ENCODE data around the gene AGRN. TPM values are rescaled to one million over a fixed set of nuclear protein-coding genes. Genes with fewer than 3 reads are reported as not detected.
A peak's percentile ranks its signal among the peaks of the same experiment; 100 is the strongest.
"Not testable (repeated sequence)": the region's sequence is repeated elsewhere in the genome, so short reads cannot be mapped to it uniquely, and the experiment has no call there.

AGRN gene
- total RNA-seq, 1 donor from 2014 or later: 35.8 TPM

DNA sequence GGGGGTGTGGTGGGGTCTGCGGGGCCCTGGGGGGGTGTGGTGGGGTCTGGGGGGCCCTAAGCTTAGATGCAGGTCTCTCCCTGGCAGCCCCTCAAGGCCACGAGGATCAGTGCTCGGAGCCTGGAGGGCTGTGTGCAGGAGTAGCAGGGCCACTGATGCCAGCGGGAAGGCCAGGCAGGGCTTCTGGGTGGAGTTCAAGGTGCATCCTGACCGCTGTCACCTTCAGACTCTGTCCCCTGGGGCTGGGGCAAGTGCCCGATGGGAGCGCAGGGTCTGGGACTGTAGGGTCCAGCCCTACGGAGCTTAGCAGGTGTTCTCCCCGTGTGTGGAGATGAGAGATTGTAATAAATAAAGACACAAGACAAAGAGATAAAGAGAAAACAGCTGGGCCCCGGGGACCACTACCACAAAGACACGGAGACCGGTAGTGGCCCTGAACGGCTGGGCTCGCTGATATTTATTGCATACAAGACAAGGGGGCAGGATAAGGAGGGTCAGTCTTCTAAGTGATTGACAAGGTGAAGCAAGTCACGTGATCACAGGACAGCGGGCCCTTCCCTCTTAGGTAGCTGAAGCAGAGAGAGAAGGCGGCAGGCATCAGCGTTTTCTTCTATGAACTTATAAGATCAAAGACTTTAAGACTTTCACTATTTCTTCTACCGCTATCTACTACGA is 45.5 kb downstream of the AGRN start:
- Mint-ChIP-seq H3K4me1 (peaks cover 16% of the 10 kb centered on the region), H3K9me3 (no peaks in the 10 kb centered on the region), H3K36me3 (ENCODE audit: low read depth) (peaks cover 4% of the 10 kb centered on the region), H3K27me3 (peaks cover 3% of the 10 kb centered on the region), H3K4me3 (no peak overlapping the region), H3K27ac (no peak overlapping the region)
- no peak for DNase-seq
- intact Hi-C loops (cut with micrococcal nuclease): no loop called here

DNA sequence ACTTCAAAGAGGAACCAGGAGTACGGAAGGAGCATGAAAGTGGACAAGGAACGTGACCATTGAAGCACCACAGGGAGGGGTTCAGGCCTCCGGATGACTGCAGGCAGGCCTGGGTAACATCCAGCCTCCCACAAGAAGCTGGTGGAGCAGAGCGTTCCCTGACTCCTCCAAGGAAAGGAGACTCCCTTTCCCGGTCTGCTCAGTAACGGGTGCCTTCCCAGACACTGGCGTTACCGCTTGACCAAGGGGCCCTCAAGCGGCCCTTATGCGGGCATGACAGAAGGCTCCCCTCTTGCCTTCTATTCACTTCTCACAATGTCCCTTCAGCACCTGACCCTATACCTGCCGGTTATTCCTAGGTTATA is 46.0 kb downstream of the AGRN start:
- DNase-seq; H3K9me3 Mint-ChIP-seq; intact Hi-C loops (cut with micrococcal nuclease); H3K27ac Mint-ChIP-seq; H3K4me3 Mint-ChIP-seq; H3K36me3 Mint-ChIP-seq (ENCODE audit: low read depth); H3K27me3 Mint-ChIP-seq: not testable (repeated sequence)
- peaks cover 14% of the 10 kb centered on the region for H3K4me1 Mint-ChIP-seq

DNA sequence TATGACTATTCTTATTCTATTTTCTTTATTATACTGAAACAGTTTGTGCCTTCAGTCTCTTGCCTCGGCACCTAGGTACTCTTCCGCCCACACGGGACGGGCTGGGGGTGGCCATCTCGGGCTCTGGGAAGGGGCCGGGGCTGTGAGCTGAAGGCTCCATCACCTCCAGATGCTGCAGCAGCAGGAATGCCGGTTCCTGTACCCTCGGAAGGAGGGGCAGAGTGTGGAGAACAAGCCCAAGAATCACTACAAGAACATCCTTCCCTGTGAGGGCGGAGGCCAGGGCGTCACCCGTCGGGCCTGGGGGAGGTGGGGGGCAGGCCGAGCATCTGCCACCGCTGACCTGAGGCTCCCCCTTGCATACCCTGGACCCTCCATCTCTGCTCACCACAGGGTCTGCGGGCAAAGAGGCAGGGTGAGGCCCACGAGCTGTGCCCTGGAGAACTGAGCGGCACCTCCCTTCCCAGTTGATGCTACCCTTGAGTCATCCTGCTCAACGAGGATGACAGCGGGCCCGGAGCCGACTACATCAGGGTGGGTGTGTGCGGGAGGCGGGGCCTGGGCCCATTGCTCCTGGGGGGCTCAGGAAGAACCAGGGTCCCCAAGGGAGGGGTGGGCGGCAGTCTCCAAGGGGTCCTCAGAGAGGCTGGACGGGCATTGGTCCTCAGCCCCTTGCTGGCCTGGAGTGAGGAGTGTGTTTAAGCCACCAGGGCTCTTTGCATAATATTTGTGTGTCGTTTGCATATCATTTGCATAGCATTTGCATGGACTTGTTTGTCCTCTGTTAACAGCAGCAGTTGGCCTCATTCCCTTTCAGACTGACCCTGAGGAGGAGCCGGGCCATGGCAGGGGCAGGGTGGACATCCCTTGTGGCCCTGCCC is 46.7 kb downstream of the AGRN start:
- intact Hi-C loops (cut with micrococcal nuclease): no loop called here
- DNase-seq: no peak
- Mint-ChIP-seq H3K27me3 (no peaks in the 10 kb centered on the region), H3K9me3 (no peaks in the 10 kb centered on the region), H3K36me3 (ENCODE audit: low read depth) (peaks cover 2% of the 10 kb centered on the region), H3K27ac (no peak overlapping the region), H3K4me1 (peaks cover 11% of the 10 kb centered on the region), H3K4me3 (no peak overlapping the region)

DNA sequence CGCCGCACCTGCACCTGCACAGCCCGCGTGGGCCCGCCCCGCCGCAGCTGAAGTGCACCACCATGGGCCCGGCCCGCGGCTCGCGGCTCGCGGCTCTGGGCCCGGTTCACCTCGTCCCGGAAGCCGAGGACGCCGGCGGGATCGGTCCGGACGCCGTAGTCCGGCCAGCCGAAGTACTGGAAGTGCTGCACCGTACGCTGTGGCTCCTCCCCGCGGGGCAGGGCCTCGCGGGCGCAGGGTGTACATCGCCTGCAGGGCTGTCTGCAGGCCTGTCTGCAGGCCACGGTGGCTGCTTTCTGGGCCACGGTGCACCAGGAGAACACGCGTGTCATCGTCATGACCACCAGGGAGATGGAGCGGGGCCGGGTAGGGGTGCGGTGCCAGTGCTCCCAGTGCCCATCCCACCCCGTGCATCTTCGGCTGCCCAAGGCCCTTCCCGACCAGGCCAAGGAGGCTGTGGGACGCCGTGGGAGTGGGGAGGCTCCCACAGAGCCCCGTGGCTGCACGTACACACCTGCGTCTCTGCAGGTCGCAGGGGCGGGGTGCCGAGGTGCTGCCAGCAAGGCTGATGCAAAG is 47.5 kb downstream of the AGRN start:
- no peak for DNase-seq
- Mint-ChIP-seq H3K27ac (no peak overlapping the region), H3K27me3 (no peaks in the 10 kb centered on the region), H3K9me3 (no peaks in the 10 kb centered on the region), H3K36me3 (ENCODE audit: low read depth) (peaks cover 2% of the 10 kb centered on the region), H3K4me1 (peaks cover 11% of the 10 kb centered on the region), H3K4me3 (no peak overlapping the region)
- intact Hi-C loops (cut with micrococcal nuclease): no loop called here

DNA sequence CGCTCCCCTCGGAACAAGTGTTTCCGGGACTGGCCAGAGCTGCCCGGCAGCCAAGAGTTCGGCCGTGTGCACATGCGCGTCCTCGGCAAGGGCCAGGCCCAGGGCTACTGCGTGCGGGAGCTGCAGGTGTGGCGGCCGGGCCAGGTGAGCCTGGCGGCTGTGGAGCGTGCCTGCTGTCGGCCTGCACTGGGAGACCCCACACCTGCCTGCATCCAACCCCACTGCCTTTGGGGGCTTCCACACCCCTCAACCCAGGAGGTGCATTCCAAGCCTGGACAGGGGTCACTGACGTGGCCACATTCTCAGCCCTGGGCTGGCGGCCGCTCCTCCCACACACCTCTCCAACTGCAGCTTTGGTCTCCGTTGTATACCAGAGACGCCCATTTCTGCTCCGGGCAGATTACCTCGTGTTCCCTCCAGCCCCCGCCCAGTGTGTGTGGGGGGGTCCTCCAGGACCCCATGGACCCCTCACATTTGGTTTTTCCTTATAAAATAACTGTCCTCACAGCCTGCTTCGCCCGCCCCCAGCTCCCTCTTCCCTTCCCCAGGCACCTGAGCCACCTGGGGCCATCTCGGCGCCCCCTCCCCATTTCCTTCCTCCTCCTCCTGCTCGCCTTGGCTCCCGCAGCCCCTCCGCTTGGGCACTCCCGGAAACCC is 48.1 kb downstream of the AGRN start:
- no peak for DNase-seq
- Mint-ChIP-seq H3K27me3 (no peaks in the 10 kb centered on the region), H3K36me3 (ENCODE audit: low read depth) (peaks cover 2% of the 10 kb centered on the region), H3K4me3 (peak overlapping the region; percentile 83), H3K4me1 (peaks cover 7% of the 10 kb centered on the region), H3K9me3 (no peaks in the 10 kb centered on the region), H3K27ac (peak overlapping the region; percentile 41)
- intact Hi-C loops (cut with micrococcal nuclease): no loop called here

DNA sequence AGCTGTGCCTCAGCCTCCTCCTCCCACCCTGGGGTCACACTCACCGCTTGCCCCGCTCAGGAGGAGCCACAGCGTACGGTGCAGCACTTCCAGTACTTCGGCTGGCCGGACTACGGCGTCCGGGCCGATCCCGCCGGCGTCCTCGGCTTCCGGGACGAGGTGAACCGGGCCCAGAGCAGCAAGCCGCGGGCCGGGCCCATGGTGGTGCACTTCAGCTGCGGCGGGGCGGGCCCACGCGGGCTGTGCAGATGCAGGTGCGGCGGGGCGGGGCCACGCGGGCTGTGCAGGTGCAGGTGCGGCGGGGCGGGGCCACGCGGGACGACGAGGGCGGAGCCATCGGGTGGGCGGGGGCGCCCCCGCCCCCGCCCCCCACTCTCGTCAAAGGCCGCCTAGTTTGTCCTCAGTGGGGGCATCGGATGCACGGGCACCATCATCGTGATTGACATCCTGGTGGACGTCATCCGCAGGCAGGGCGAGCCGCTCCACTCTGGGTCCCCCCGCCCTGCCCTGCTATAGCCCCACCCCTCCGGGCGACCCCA is 48.7 kb downstream of the AGRN start:
- Mint-ChIP-seq H3K27me3 (no peaks in the 10 kb centered on the region), H3K4me3 (peak overlapping the region; percentile 83), H3K27ac (peak overlapping the region; percentile 41), H3K4me1 (peaks cover 7% of the 10 kb centered on the region), H3K36me3 (ENCODE audit: low read depth) (no peaks in the 10 kb centered on the region), H3K9me3 (no peaks in the 10 kb centered on the region)
- intact Hi-C loops (cut with micrococcal nuclease): no loop called here
- peak; percentile 84 for DNase-seq

DNA sequence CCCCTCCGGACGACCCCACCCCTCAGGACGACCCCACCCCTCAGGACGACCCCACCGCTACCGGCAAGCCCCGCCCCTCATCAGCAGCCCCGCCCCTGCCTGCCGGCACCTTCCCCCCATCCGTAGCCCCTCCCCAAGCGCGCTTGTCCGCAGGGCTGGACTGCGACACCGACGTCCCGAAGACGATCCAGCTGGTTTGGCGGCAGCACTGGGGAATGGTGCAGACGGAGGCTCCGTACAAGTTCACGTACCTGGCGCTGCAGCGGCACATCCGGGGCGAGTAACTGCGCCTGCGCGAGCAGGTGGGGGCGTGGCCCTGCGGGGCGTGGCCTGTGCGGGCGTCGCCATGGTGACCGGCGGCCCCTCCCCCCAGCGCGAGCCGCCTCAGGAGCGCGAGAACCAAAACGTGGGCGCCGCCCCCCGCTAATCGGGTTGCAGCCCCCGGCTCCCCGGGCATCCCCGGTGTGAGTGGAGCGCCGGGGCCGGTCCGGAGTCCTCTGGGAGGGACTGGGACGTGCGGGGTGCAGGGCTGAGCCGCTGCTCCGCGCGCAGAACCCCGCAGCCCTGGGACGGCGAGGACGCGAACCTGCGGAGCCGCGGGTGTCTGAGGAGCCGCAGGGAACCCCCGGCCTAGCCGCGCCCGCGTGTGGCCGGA is 49.3 kb downstream of the AGRN start:
- Mint-ChIP-seq H3K9me3 (no peaks in the 10 kb centered on the region), H3K4me3 (peak overlapping the region; percentile 83), H3K36me3 (ENCODE audit: low read depth) (no peaks in the 10 kb centered on the region), H3K27me3 (no peaks in the 10 kb centered on the region), H3K4me1 (peaks cover 7% of the 10 kb centered on the region), H3K27ac (peak overlapping the region; percentile 77)
- DNase-seq: peak; percentile 97
- intact Hi-C loops (cut with micrococcal nuclease): no loop called here

DNA sequence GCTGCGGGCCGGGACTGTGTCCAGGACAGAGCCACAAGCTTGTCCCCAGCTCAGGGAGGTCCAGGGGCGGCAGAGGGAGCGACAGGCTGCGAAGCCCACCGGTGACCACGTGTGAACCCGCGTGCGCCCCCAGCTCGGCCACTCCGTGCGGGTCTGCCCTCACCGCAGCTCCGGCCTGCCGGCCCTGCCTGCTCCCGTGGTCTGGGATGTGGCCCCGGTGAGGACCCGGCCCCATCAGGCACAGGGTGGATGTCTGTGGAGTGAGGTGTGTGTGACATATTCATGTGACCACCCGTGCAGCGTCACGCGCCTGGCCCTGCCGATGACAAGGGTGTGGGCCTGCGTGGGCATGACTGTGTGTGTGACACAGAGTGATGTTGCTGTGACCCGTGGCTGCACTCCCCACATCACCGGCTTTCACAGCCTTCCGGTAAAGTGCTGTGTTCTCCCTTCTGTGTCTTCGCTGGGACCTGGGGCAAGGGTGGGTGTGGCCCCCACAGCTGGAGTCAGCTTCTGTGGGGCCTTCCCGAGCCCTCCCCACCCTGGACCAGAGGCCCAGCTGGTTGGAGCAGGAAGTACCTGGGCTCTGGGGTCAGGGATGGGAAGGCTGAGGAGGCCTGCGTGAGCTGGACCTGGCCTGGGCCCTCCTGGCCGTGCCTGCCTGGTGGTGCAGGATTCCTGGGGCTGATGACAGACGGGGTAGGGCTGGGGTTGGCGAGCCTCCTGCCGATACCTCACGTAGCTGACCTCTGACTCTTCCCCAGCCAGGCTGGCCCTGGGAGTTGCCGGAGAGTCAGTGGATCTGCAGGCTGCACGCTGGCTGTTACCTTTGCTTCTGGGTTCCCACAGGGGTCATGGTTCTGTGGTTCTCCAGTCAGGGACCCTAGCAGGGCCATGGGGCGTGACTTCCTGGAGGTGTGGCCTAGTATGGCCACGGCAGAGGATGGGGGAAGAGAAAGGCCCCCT is 50.1 kb downstream of the AGRN start:
- Mint-ChIP-seq H3K27me3 (no peaks in the 10 kb centered on the region), H3K36me3 (ENCODE audit: low read depth) (no peaks in the 10 kb centered on the region), H3K4me3 (no peak overlapping the region), H3K27ac (no peak overlapping the region), H3K4me1 (peaks cover 7% of the 10 kb centered on the region), H3K9me3 (no peaks in the 10 kb centered on the region)
- no peak for DNase-seq
- intact Hi-C loops (cut with micrococcal nuclease): no loop called here

DNA sequence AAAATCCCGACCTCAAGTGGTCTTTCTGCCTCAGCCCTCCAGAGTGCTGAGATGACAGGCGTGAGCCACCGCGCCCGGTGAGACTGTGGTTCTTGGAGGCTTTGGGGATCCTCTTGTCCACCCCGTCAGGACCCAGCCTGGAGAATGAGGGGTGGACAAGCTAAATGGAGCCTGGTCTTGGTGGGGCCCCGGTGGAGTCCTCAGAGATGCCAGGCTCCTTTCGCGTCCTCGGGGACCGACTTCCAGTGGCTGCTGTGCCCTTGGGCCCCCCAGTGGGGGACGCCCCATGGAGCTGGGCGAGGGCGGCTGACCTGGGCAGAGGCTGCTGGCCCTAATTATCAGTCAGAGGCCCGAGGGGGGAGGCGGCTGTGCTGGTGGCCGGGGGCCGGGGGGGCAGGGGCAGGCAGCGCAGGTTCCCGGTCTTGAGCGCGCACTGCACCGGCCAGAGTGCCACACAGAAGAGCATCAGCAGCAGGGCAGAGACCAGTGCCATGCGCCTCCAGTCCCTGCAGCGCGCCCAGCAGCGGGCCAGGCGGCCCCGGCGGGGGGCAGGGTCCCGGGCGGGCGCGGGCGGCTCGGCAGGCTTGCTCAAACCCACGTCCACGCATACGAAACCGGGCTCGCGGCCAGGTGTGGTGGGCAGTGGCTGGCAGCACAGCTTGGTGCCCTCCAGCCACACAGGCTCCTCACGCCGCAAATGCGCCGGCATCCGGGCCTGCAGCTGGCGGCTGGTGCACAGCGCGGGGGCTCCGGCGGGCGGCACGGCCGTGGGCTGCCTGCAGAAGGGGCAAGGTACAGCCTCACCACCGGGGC is 51.8 kb downstream of the AGRN start:
- H3K36me3 Mint-ChIP-seq (ENCODE audit: low read depth): no peaks in the 10 kb centered on the region
- no peak overlapping the region for H3K4me3 Mint-ChIP-seq

DNA sequence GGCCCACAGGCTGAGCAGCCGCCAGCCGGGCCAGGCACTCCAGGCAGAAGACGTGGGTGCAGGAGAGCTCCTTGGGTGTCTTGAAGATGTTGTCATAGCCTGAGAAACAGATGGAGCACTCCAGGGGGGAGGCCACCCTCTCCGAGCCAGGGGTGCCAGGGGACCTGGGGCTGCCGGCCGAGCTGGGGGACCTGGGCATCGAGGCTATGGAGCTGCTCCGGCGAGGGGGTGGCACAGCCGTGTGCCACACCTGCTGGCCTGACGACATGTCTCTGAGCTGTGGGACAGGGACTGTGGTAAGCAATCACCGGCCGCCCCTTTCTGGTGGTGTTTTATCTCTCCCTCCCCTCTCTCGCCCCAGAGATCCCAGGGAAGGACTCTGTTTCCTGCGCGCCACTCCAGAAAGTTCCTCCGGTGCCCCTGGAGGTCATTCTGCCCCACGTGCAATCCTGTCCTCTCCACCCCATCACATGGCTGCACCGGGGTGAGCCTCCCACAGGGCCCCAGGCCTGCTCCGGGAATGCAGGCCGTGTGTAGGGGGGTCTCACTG is 52.5 kb downstream of the AGRN start:
- no peaks in the 10 kb centered on the region for H3K27me3 Mint-ChIP-seq
- H3K4me1 Mint-ChIP-seq: peaks cover 2% of the 10 kb centered on the region
- no peak overlapping the region for H3K27ac Mint-ChIP-seq
- no peak for DNase-seq
- H3K36me3 Mint-ChIP-seq (ENCODE audit: low read depth): no peaks in the 10 kb centered on the region
- no peaks in the 10 kb centered on the region for H3K9me3 Mint-ChIP-seq
- intact Hi-C loops (cut with micrococcal nuclease): no loop called here
- no peak overlapping the region for H3K4me3 Mint-ChIP-seq

More for the DNA sequence above, 51.8 kb downstream of the AGRN start:
- Mint-ChIP-seq H3K4me1 (peaks cover 2% of the 10 kb centered on the region), H3K27me3 (no peaks in the 10 kb centered on the region), H3K9me3 (no peaks in the 10 kb centered on the region), H3K27ac (no peak overlapping the region)
- intact Hi-C loops (cut with micrococcal nuclease): no loop called here
- no peak for DNase-seq

DNA sequence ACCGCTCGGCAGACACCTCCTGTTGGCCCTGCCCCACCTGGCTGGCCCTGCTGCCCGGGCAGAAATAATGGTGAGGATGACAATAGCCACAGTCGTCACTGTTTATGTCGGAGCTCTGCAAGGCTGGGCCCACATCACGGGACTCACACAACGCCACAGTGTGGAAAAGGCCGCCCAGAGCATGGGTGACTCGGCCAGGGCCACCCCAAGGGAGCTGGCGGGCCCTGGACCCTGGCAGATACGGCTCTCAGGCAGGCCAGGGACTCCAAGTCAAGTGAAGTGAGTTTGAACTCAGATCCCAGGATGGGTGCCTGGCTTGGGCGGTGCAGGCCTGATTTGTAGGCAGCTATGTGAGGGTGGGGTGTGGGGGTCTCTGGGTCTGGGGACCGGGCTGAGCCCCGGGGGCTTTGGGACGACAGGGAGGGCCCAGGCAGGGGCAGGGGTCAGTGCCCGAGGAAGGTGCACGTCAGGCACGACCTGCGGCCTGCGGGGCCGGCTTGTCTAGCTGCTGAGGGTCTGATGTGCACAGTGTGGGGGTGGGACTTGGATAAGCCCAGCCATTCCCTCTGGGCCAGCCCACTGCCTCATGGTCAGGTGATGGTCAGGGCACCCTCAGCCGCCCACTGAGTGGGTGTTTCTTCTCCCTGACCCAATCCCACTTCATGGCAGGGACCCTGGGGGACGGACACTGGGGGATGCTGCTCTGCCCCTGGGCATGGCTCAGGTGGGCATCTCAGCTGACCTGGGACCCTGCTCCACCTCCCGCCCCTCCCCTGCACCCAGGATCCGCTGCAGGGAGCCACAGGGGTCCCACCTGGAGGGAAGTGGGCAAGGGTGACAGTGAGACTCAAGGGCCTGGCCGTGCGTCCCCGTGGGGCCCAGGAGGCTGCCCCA is 53.2 kb downstream of the AGRN start:
- intact Hi-C loops (cut with micrococcal nuclease): no loop called here
- H3K27me3 Mint-ChIP-seq: no peaks in the 10 kb centered on the region
- DNase-seq: no peak
- H3K4me1 Mint-ChIP-seq: peaks cover 2% of the 10 kb centered on the region
- H3K9me3 Mint-ChIP-seq: no peaks in the 10 kb centered on the region
- H3K27ac Mint-ChIP-seq: no peak overlapping the region
- no peak overlapping the region for H3K4me3 Mint-ChIP-seq
- H3K36me3 Mint-ChIP-seq (ENCODE audit: low read depth): no peaks in the 10 kb centered on the region

All from activated CD4-positive, alpha-beta T cell treated with anti-CD3 and anti-CD28 coated beads, Interleukin-2, amount 10 ng/mL, durations not matched to agents 24 days and 14 days (primary cell).